Thymus (tissue), 11 donors: ENCODE data around the gene ABCA2. TPM values are rescaled to one million over a fixed set of nuclear protein-coding genes. Genes with fewer than 3 reads are reported as not detected.

ENCODE experiments used
- DNase-seq, 9 donors: peaks; one replicate each; pipeline ENCODE4 v3.0.0-alpha.2; 2013; ENCODE audit warnings: low spot score in 9 of 9, low read depth in 6 of 9, missing footprints in 1 of 9
- H3K27ac ChIP-seq, 2 donors: one replicate each; pipeline ENCODE4 v1.5.1; 2013; ENCODE audit warnings: control low read depth in 1 of 2, low read depth in 1 of 2, low read length in 1 of 2, mild to moderate bottlenecking in 1 of 2, moderate library complexity in 1 of 2
- H3K27me3 ChIP-seq, 2 donors: one replicate each; pipeline ENCODE4 v1.5.1; 2013; ENCODE audit warnings: low read length in 1 of 2; ENCODE audit not compliant: control insufficient read depth in 2 of 2, insufficient read depth in 1 of 2
- H3K36me3 ChIP-seq, 2 donors: one replicate each; pipeline ENCODE4 v1.5.1; 2013; ENCODE audit warnings: low read length in 1 of 2, mild to moderate bottlenecking in 1 of 2, moderate library complexity in 1 of 2; ENCODE audit not compliant: control insufficient read depth in 2 of 2, insufficient read depth in 2 of 2
- H3K4me1 ChIP-seq, 2 donors: one replicate each; pipeline ENCODE4 v1.5.1; 2013; ENCODE audit warnings: low read length in 2 of 2; ENCODE audit not compliant: control insufficient read depth in 2 of 2, insufficient read depth in 2 of 2
- H3K4me3 ChIP-seq, 2 donors: one replicate each; pipeline ENCODE4 v1.5.1; 2013; ENCODE audit warnings: low read length in 2 of 2, control low read depth in 1 of 2, mild to moderate bottlenecking in 1 of 2
- H3K9me3 ChIP-seq, 2 donors: one replicate each; pipeline ENCODE4 v1.5.1; 2013; ENCODE audit warnings: low read length in 1 of 2, mild to moderate bottlenecking in 1 of 2; ENCODE audit not compliant: control insufficient read depth in 2 of 2, insufficient read depth in 1 of 2
- WGBS: extraction: QIAGEN DNeasy Blood & Tissue Kit; methylation state at CpG from one replicate; pipeline ENCODE4 v1.1.7; 2013; 5-methylcytosine and 5-hydroxymethylcytosine counted together
- polyA plus RNA-seq: library from polyadenylated mRNA; stranded (reverse); fragments of 200-250 nt; gene quantifications from one replicate; pipeline ENCODE4 v1.2.3, GENCODE V29; 2013
- total RNA-seq: library from RNA; stranded (reverse); fragments of 120-200 nt; gene quantifications from one replicate; pipeline ENCODE4 v1.2.4, GENCODE V29; 2013
- donor health status: healthy.

The ABCA2 gene
- total and polyA plus RNA-seq, 2 donors = 4.2 to 37.3 TPM

- Histone ChIP-seq H3K27ac (peak within 1 kb of the TSS in 1 of 2 donors; percentile 9), H3K4me3 (peak within 1 kb of the TSS; percentile 3 to 40), H3K4me1 (peaks cover 3 to 6% of the 10 kb centered on the region in 2 donors), H3K27me3 (peaks cover 9 to 78% of the 10 kb centered on the region in 2 donors), H3K36me3 (no peaks in the 10 kb centered on the region), H3K9me3 (no peaks in the 10 kb centered on the region)
- WGBS = 92% methylated on average over 10 of the region's 10 CpGs
- DNase-seq = no peak
Measured at GRCh38 chr9:136977223-136977622, 50.8 kb downstream of the ABCA2 start, which contains the start of gene PTGDS. TSS of gene PTGDS (plus strand) at chr9:136977504. CDS start at chr9:136977579, 75 bp downstream.

DNA sequence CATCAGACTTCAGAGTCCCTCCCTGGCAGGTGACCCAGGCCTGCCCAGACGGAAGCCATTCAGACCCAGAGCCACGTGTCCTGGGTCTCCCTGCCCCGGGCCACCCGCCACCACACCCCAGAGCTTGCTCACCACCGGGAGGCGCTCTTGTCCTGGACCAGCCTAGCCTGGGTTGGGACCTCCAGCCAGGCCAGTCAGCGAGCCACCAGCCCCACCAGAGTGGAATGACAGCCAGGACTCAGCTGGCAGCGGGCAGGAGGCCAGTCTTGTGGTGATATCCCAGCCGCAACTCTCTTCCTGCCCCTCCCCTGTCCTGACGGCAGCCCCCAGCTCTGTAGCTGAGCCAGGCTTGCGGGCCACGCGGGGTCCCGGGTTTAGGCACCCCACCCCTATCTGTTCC, 52.4 kb downstream of the ABCA2 start:
- 20% methylated on average over 14 of the region's 14 CpGs for WGBS
- Histone ChIP-seq H3K4me1 (peaks cover 3 to 11% of the 10 kb centered on the region in 2 donors), H3K4me3 (no peak overlapping the region)

GRCh38 chr9:136974817-136975535, 53.1 kb downstream of the ABCA2 start:
- H3K4me1 ChIP-seq = peaks cover 3 to 17% of the 10 kb centered on the region in 2 donors
- 59% methylated on average over 15 of the region's 15 CpGs for WGBS
- no peak overlapping the region for H3K27ac ChIP-seq
- H3K27me3 ChIP-seq = peaks cover 11 to 57% of the 10 kb centered on the region in 2 donors
- no peaks in the 10 kb centered on the region for H3K9me3 ChIP-seq
- H3K36me3 ChIP-seq = no peaks in the 10 kb centered on the region
- H3K4me3 ChIP-seq = no peak overlapping the region
- no peak for DNase-seq

More for the DNA sequence above, 52.4 kb downstream of the ABCA2 start:
- H3K27ac ChIP-seq = no peak overlapping the region
- H3K9me3 ChIP-seq = no peaks in the 10 kb centered on the region
- H3K36me3 ChIP-seq = no peaks in the 10 kb centered on the region
- peaks cover 11 to 63% of the 10 kb centered on the region in 2 donors for H3K27me3 ChIP-seq
- no peak for DNase-seq

GRCh38 chr9:136973618-136974617, 54.1 kb downstream of the ABCA2 start:
- Histone ChIP-seq H3K36me3 (no peaks in the 10 kb centered on the region), H3K4me1 (peaks cover 3 to 19% of the 10 kb centered on the region in 2 donors), H3K27me3 (peaks cover 11 to 46% of the 10 kb centered on the region in 2 donors), H3K27ac (no peak overlapping the region), H3K4me3 (no peak overlapping the region), H3K9me3 (no peaks in the 10 kb centered on the region)
- 96% methylated on average over 29 of the region's 29 CpGs for WGBS
- no peak for DNase-seq

- no peak overlapping the region for H3K4me3 ChIP-seq
- H3K9me3 ChIP-seq = no peaks in the 10 kb centered on the region
- no peak overlapping the region for H3K27ac ChIP-seq
- 88% methylated on average over 13 of the region's 13 CpGs for WGBS
- peaks cover 11 to 38% of the 10 kb centered on the region in 2 donors for H3K27me3 ChIP-seq
- no peaks in the 10 kb centered on the region for H3K36me3 ChIP-seq
- peaks cover 0 to 18% of the 10 kb centered on the region in 2 donors for H3K4me1 ChIP-seq
- no peak for DNase-seq
Measured at GRCh38 chr9:136972743-136973142, 55.3 kb downstream of the ABCA2 start.

DNA sequence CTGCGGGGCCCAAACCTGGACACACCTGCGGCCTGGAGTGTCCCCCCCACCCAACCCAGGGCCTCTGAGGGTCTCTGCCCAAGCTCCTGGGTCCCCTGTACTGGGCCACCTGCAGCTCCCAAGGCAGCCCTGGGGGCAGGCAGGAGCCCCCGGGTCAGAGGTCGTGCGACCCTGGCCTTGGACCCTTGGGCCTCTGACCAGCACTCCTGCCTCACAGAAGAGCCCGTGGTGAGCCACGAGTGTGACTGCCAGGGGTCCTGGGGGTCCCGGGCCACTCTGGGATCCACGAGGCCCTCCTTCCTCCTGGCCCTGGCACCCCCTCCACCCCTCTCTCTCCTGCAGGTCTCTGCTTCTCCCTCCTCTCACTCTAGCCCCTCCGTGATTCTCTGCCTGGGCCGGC, 55.7 kb downstream of the ABCA2 start:
- no peak for DNase-seq
- H3K27ac ChIP-seq = no peak overlapping the region
- peaks cover 0 to 16% of the 10 kb centered on the region in 2 donors for H3K4me1 ChIP-seq
- H3K9me3 ChIP-seq = no peaks in the 10 kb centered on the region
- no peaks in the 10 kb centered on the region for H3K36me3 ChIP-seq
- peaks cover 8 to 34% of the 10 kb centered on the region in 2 donors for H3K27me3 ChIP-seq
- no peak overlapping the region for H3K4me3 ChIP-seq
- 95% methylated on average over 11 of the region's 11 CpGs for WGBS

GRCh38 chr9:136971746-136972145, 56.3 kb downstream of the ABCA2 start:
- Histone ChIP-seq H3K4me3 (no peak overlapping the region), H3K36me3 (no peaks in the 10 kb centered on the region), H3K4me1 (peaks cover 0 to 16% of the 10 kb centered on the region in 2 donors), H3K27me3 (peaks cover 3 to 28% of the 10 kb centered on the region in 2 donors), H3K9me3 (no peaks in the 10 kb centered on the region), H3K27ac (no peak overlapping the region)
- no peak for DNase-seq
- WGBS = 94% methylated on average over 14 of the region's 14 CpGs

- H3K4me1 ChIP-seq = peaks cover 8 to 23% of the 10 kb centered on the region in 2 donors
- H3K27ac ChIP-seq = no peak overlapping the region
- no peaks in the 10 kb centered on the region for H3K9me3 ChIP-seq
- peaks cover 2 to 18% of the 10 kb centered on the region in 2 donors for H3K27me3 ChIP-seq
- no peak overlapping the region for H3K4me3 ChIP-seq
- 80% methylated on average over 11 of the region's 11 CpGs for WGBS
- no peaks in the 10 kb centered on the region for H3K36me3 ChIP-seq
- no peak for DNase-seq
Measured at GRCh38 chr9:136970361-136970760, 57.7 kb downstream of the ABCA2 start.
